ENCODE data around the gene MIPOL1.
"Not testable (repeated sequence)": the region's sequence is repeated elsewhere in the genome, so short reads cannot be mapped to it uniquely, and the experiment has no call there.

DNA sequence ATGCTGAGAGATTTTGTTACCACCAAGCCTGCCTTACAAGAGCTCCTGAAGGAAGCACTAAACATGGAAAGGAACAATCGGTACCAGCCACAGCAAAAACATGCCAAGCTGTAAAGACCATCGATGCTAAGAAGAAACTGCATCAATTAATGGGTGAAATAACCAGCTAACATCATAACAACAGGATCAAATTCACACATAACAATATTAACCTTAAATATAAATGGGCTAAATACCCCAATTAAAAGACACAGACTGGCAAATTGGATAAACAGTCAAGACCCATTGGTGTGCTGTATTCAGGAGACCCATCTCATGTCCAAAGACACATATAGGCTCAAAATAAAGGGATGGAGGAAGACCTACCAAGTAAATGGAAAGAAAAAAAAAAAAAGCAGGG is 8.0 kb upstream of the MIPOL1 start:
- not testable (repeated sequence) for TF ChIP-seq CTCF, POLR2A (IDR thresholded peaks at IDR 0.05)
